ENCODE measurements around the gene SLC22A12.

The SLC22A12 gene

GRCh38 chr11:64604458-64605243, 13.6 kb downstream of the SLC22A12 start:
- DNase-seq (ENCODE audit: low read depth in 1 of 2, low spot score in 1 of 2) = no peak

GRCh38 chr11:64605244-64605560, 14.2 kb downstream of the SLC22A12 start:
- DNase-seq (ENCODE audit: low read depth in 1 of 2, low spot score in 1 of 2) = no peak

GRCh38 chr11:64605656-64606585, 14.9 kb downstream of the SLC22A12 start:
- no peak for DNase-seq (ENCODE audit: low read depth in 1 of 2, low spot score in 1 of 2)

- DNase-seq (ENCODE audit: low read depth in 1 of 2, low spot score in 1 of 2) = no peak
Measured at GRCh38 chr11:64606796-64607380, 15.9 kb downstream of the SLC22A12 start.

- no peak for DNase-seq (ENCODE audit: low read depth in 1 of 2, low spot score in 1 of 2)
Measured at GRCh38 chr11:64607381-64607985, 16.5 kb downstream of the SLC22A12 start.

GRCh38 chr11:64608046-64608445, 17.0 kb downstream of the SLC22A12 start:
- DNase-seq (ENCODE audit: low read depth in 1 of 2, low spot score in 1 of 2) = no peak

- DNase-seq (ENCODE audit: low read depth in 1 of 2, low spot score in 1 of 2) = no peak
Measured at GRCh38 chr11:64608636-64609035, 17.6 kb downstream of the SLC22A12 start.

GRCh38 chr11:64609436-64610047, 18.5 kb downstream of the SLC22A12 start:
- no peak for DNase-seq (ENCODE audit: low read depth in 1 of 2, low spot score in 1 of 2)

GRCh38 chr11:64610596-64610995, 19.6 kb downstream of the SLC22A12 start:
- DNase-seq (ENCODE audit: low read depth in 1 of 2, low spot score in 1 of 2) = no peak

GRCh38 chr11:64611176-64611575, 20.2 kb downstream of the SLC22A12 start:
- DNase-seq (ENCODE audit: low read depth in 1 of 2, low spot score in 1 of 2) = no peak

- DNase-seq (ENCODE audit: low read depth in 1 of 2, low spot score in 1 of 2) = no peak
Measured at GRCh38 chr11:64611869-64612646, 21.0 kb downstream of the SLC22A12 start.

- DNase-seq (ENCODE audit: low read depth in 1 of 2, low spot score in 1 of 2) = no peak
Measured at GRCh38 chr11:64613648-64614047, 22.6 kb downstream of the SLC22A12 start.

- DNase-seq (ENCODE audit: low read depth in 1 of 2, low spot score in 1 of 2) = no peak
Measured at GRCh38 chr11:64614917-64615316, 23.9 kb downstream of the SLC22A12 start.

GRCh38 chr11:64616817-64617216, 25.8 kb downstream of the SLC22A12 start:
- no peak for DNase-seq (ENCODE audit: low read depth in 1 of 2, low spot score in 1 of 2)

GRCh38 chr11:64619196-64619595, 28.2 kb downstream of the SLC22A12 start:
- DNase-seq (ENCODE audit: low read depth in 1 of 2, low spot score in 1 of 2) = no peak

GRCh38 chr11:64619811-64620380, 28.9 kb downstream of the SLC22A12 start:
- DNase-seq (ENCODE audit: low read depth in 1 of 2, low spot score in 1 of 2) = no peak

- DNase-seq (ENCODE audit: low read depth in 1 of 2, low spot score in 1 of 2) = no peak
Measured at GRCh38 chr11:64620381-64620971, 29.5 kb downstream of the SLC22A12 start.

GRCh38 chr11:64621283-64622019, 30.4 kb downstream of the SLC22A12 start:
- no peak for DNase-seq (ENCODE audit: low read depth in 1 of 2, low spot score in 1 of 2)

- DNase-seq (ENCODE audit: low read depth in 1 of 2, low spot score in 1 of 2) = no peak
Measured at GRCh38 chr11:64622681-64623080, 31.7 kb downstream of the SLC22A12 start.
